Heart right ventricle (tissue), 16 donors: ENCODE data around the gene CD2AP. TPM values are rescaled to one million over a fixed set of nuclear protein-coding genes. Genes with fewer than 3 reads are reported as not detected.

ENCODE experiments used
- ATAC-seq, 8 donors: fragments of 200-7000 bp; cut with Tn5 transposase; one replicate each; pipeline ENCODE4 v1.9.1; 2020; ENCODE audit warnings: mild to moderate bottlenecking in 8 of 8, moderate library complexity in 8 of 8, moderate number of reproducible peaks in 1 of 8
- DNase-seq, 2 donors: peaks; one replicate each; pipeline ENCODE4 v3.0.0-alpha.2; 2020
- H3K27ac ChIP-seq, 10 donors: fragments of 200-600 bp; sonication (generic) in 2 of 10; one replicate each; pipeline versions ENCODE4 v1.5.0 to v1.8.0; 2020 to 2022; ENCODE audit warnings: mild to moderate bottlenecking in 3 of 10
- H3K27me3 ChIP-seq, 7 donors: fragments of 200-600 bp; one replicate each; pipeline ENCODE4 v1.8.0; 2021 to 2022; ENCODE audit warnings: mild to moderate bottlenecking in 2 of 7
- H3K36me3 ChIP-seq, 9 donors: fragments of 200-600 bp; sonication (generic) in 1 of 9; one replicate each; pipeline versions ENCODE4 v1.5.0 to v1.8.0; 2020 to 2022; ENCODE audit warnings: mild to moderate bottlenecking in 2 of 9
- H3K4me1 ChIP-seq, 9 donors: fragments of 200-600 bp; sonication (generic) in 1 of 9; one replicate each; pipeline versions ENCODE4 v1.5.0 to v1.8.0; 2020 to 2022; ENCODE audit warnings: mild to moderate bottlenecking in 4 of 9
- H3K4me3 ChIP-seq, 10 donors: fragments of 200-600 bp; sonication (generic) in 2 of 10; one replicate each; pipeline versions ENCODE4 v1.5.0 to v1.8.0; 2020 to 2022; ENCODE audit warnings: mild to moderate bottlenecking in 7 of 10, moderate library complexity in 2 of 10
- H3K9me3 ChIP-seq, 11 donors: fragments of 200-600 bp in 10 of 11; sonication (generic) in 2 of 11; one replicate each; pipeline versions ENCODE4 v1.5.0 to v1.8.0; 2013 to 2022; ENCODE audit warnings: mild to moderate bottlenecking in 2 of 11, control low read depth in 1 of 11, moderate library complexity in 1 of 11
- WGBS, 2 donors: extraction: QIAGEN DNeasy Blood & Tissue Kit; methylation state at CpG; one replicate each; pipeline ENCODE4 v1.1.7; 2013; ENCODE audit warnings: inconsistent platforms in 1 of 2; 5-methylcytosine and 5-hydroxymethylcytosine counted together
- intact Hi-C, 10 donors: fragments of 100-400 bp; cut with DNase I; formaldehyde crosslinking; loops; one replicate each; pipeline versions ENCODE4 v1.11.1 to v1.14.2; 2022
- polyA plus RNA-seq, 2 donors: library from polyadenylated mRNA; stranded (reverse); fragments of 200-250 nt; gene quantifications; one replicate each; pipeline ENCODE4 v1.2.3, GENCODE V29; 2013
- total RNA-seq, 10 donors: library from RNA; stranded (reverse); fragmentation: NEBNext Ultra II Directional in 3 of 10; extraction: Animal tissue kit (Norgen Biotek cat#: 25700) in 3 of 10; gene quantifications; one replicate each; pipeline versions ENCODE4 v1.2.1 to v1.2.4, GENCODE V29; 2021 to 2023
- TF ChIP-seq, protein P1 (sequence below), 9 donors: fragments of 200-600 bp; sonication (generic) in 2 of 9; IDR thresholded peaks; one replicate each; pipeline versions ENCODE4 v1.5.0 to v1.8.0; 2021 to 2022; ENCODE audit warnings: antibody characterized with exemption in 9 of 9, mild to moderate bottlenecking in 5 of 9, moderate library complexity in 1 of 9
- donor health status: Arrhythmogenic right ventricular cardiomyopathy.
- donor health status: ischemic (EF 13 %, LVEDD 7.1; RV severe dilation, severe dysfunction).
- donor health status: healthy with polysubstance abuse.
- donor health status: DM: no; HTN: yes; CAD: no.
- donor health status: DM: no; HTN: no; CAD: no.
- donor health status: ischemic (EF 25% LVEDD 6.9; RV normal size, moderate dysfunction).
- donor health status: ischemic (EF 25% LVEDD 5.7; RV mildly dilated, moderate dysfunction).
- donor health status: healthy.
- donor health status: DM: yes; HTN: yes; CAD: no.
- donor health status: Ischemic cardiomyopathy.
- donor health status: ischemic (EF 35%, LVEDD 5.7; RV mildly dilated, moderate dysfunction).
- donor health status: nonischemic (EF 11% LVEDD 7.7; RV severe dilation, severe dysfunction).
- donor health status: DM: yes; HTN: yes; CAD: no.
- donor health status: PGD.
- donor health status: ischemic (EF 29% LVEDD 5.4; RV normal size, mild dysfunction).
- donor health status: nonischemic (EF 23%, LVEDD 6.1; RV moderate dilation, normal function).

Gene CD2AP
- total and polyA plus RNA-seq, 12 donors = 5.8 to 15.6 (median 10.8) TPM

DNA sequence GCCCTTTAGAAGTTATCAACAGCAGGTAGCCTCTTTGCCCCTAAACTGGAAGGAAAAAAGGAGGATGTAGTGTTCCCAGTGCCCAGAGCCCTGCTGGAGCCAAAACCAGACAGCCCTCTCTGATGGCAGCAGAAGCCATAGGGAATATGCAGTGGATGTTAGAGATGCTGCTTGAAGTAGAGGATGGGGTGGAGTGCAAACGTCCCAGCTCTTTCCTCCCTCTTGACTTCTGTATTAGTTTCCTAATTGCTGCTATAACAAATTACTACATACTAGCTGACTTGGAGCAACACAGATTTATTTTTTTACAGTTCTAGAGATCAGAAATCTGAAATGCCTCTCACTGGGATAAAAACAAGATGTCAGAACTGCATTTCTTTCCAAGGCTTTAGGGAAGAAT is 12.5 kb upstream of the CD2AP start:
- no peak overlapping the region for H3K27ac ChIP-seq
- intact Hi-C loops = loop anchor here in 1 of 10 donors (10.0 kb wide), 1 partner anchor 220 kb away; no protein-coding TSS in a partner anchor
- TF ChIP-seq, protein P1, sequence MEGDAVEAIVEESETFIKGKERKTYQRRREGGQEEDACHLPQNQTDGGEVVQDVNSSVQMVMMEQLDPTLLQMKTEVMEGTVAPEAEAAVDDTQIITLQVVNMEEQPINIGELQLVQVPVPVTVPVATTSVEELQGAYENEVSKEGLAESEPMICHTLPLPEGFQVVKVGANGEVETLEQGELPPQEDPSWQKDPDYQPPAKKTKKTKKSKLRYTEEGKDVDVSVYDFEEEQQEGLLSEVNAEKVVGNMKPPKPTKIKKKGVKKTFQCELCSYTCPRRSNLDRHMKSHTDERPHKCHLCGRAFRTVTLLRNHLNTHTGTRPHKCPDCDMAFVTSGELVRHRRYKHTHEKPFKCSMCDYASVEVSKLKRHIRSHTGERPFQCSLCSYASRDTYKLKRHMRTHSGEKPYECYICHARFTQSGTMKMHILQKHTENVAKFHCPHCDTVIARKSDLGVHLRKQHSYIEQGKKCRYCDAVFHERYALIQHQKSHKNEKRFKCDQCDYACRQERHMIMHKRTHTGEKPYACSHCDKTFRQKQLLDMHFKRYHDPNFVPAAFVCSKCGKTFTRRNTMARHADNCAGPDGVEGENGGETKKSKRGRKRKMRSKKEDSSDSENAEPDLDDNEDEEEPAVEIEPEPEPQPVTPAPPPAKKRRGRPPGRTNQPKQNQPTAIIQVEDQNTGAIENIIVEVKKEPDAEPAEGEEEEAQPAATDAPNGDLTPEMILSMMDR (IDR thresholded peaks at IDR 0.05) = no peak
- no peaks in the 10 kb centered on the region for H3K27me3 ChIP-seq
- no peak overlapping the region for H3K4me3 ChIP-seq
- no peaks in the 10 kb centered on the region for H3K36me3 ChIP-seq
- ATAC-seq = no peak
- WGBS, 2 donors = 57 to 74% methylated on average over 1 of the region's 1 CpG
- no peaks in the 10 kb centered on the region for H3K4me1 ChIP-seq
- peaks cover 0 to 8% (median 0%) of the 10 kb centered on the region in 11 donors for H3K9me3 ChIP-seq
- no peak for DNase-seq

DNA sequence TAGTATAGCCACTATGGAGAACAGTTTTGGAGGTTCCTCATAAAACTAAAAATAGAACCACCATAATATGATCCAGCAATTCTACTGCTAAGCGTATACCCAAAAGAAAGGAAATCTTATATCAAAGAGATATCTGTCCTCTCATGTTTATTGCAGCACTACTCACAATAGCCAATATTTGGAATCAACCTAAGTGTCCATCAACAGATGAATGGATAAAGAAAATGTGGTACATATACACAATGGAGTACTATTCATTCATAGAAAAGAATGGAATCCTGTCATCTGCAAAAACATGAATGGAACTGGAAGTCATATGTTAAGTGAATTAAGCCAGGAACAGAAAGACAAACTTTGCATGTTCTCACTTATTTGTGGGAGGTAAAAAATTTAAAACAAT is 5.7 kb upstream of the CD2AP start:
- peaks cover 0 to 15% (median 4%) of the 10 kb centered on the region in 9 donors for H3K4me1 ChIP-seq
- no peaks in the 10 kb centered on the region for H3K36me3 ChIP-seq
- ATAC-seq (no peak), DNase-seq (no peak)
- TF ChIP-seq, protein P1 (IDR thresholded peaks at IDR 0.05) = no peak
- H3K9me3 ChIP-seq = peaks cover 0 to 17% (median 0%) of the 10 kb centered on the region in 11 donors
- WGBS, 2 donors = 65 to 84% methylated on average over 1 of the region's 1 CpG
- H3K27me3 ChIP-seq = no peaks in the 10 kb centered on the region
- H3K4me3 ChIP-seq = no peak overlapping the region
- no peak overlapping the region for H3K27ac ChIP-seq
- intact Hi-C loops = loop anchor here in 2 of 10 donors (10.0 kb wide), 2 partner anchors 57 to 113 kb away; no protein-coding TSS in a partner anchor

DNA sequence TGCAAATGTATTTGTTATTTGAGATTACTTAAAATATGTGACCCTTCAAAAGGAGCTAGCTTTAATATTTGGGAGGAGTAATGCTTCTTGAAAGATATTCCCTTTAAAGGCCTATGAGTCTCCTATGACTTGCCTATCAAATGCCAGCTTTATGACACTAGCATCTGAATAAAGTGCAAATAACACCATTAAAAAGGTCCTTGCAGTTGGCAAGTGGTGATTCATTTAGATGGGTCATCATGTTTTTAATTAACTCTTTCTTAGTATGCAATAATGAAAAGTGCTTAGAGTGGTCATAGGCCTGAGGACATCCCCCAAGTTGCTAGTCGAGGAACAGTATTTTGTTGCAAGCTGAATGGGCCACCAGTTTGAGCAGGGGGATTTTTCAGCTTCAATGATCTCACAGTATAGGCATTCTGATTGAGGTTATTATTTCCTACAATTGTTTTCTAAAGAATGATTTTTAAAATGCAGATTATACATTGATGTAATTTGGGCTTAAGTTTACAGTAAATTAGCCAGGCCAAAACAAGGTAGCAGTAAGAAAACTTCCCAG is 3.7 kb upstream of the CD2AP start:
- H3K27me3 ChIP-seq = no peaks in the 10 kb centered on the region
- DNase-seq (no peak), ATAC-seq (no peak)
- no peak overlapping the region for H3K4me3 ChIP-seq
- peaks cover 0 to 19% (median 8%) of the 10 kb centered on the region in 9 donors for H3K4me1 ChIP-seq
- TF ChIP-seq, protein P1 (IDR thresholded peaks at IDR 0.05) = no peak
- intact Hi-C loops = loop anchor here in 2 of 10 donors (10.0 kb wide), 2 partner anchors 59 to 111 kb away; no protein-coding TSS in a partner anchor
- H3K9me3 ChIP-seq = peaks cover 0 to 17% (median 0%) of the 10 kb centered on the region in 11 donors
- WGBS, 2 donors = 65 to 73% methylated on average over 1 of the region's 1 CpG
- no peaks in the 10 kb centered on the region for H3K36me3 ChIP-seq
- peak overlapping the region in 2 of 10 donors; percentile 34 to 49 for H3K27ac ChIP-seq

DNA sequence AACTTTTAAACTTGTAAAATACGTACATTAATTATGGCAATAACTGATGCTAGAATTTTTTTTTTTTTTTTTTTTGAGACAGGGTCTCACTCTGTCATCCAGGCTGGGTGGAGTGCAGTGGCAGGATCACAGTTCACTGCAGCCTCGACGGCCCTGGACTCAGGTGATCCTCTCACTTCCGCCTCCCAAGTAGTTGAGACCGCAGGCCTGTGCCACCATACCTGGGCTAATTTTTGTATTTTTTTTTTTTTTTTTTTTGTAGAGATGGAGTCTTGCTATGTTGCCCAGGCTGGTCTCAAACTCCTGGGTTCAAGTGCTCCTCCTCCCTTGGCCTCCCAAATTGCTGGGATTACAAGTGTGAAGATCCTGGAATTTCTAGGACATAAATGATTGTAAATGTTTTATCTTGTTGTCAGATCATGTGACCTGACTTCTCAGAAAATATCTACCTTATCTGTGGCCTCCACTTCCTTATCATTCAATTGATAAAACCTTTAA is 2.2 kb upstream of the CD2AP start:
- WGBS, 2 donors = 96 to 98% methylated on average over 5 of the region's 5 CpGs
- Histone ChIP-seq H3K27me3 (no peaks in the 10 kb centered on the region), H3K27ac (peak overlapping the region in 1 of 10 donors; percentile 49), H3K36me3 (no peaks in the 10 kb centered on the region), H3K9me3 (peaks cover 0 to 10% (median 0%) of the 10 kb centered on the region in 11 donors), H3K4me1 (peaks cover 0 to 34% (median 19%) of the 10 kb centered on the region in 9 donors), H3K4me3 (no peak overlapping the region)
- TF ChIP-seq, protein P1 (IDR thresholded peaks at IDR 0.05) = no peak
- intact Hi-C loops = loop anchor here in 6 of 10 donors (5.0 to 10.0 kb wide), 3 partner anchors 58 to 109 kb away; no protein-coding TSS in a partner anchor
- ATAC-seq (no peak), DNase-seq (no peak)
